ENCODE data around the gene KRTAP4-2.
"Not testable (repeated sequence)": the region's sequence is repeated elsewhere in the genome, so short reads cannot be mapped to it uniquely, and the experiment has no call there.

Gene KRTAP4-2

DNA sequence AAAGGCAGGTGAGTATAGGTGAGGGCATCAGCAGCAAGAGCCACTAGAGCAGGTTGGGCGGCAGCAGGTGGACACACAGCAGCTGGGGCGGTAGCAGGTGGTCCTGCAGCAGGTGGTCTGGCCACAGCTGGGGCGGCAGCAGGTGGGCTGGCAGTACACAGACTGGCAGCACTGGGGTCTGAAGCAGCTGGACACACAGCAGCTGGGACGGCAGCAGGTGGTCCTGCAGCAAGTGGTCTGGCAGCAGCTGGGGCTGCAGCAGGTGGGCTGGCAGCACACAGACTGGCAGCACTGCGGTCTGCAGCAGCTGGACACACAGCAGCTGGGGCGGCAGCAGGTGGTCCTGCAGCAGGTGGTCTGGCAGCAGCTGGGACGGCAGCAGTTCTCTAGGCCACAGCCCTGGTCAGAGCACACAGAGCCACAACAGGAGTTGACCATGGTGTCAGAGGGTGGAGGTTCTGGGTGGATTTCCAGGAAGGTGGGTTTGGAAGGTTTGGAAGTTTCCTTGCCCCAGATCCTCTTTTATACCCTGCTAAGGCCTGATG is at the start of gene KRTAP4-2:
Gene KRTAP4-2 (minus strand): TSS at position 495 of the 545 bp plus-strand sequence. CDS start 57 bp downstream, at position 438.
- no peak for DNase-seq

DNA sequence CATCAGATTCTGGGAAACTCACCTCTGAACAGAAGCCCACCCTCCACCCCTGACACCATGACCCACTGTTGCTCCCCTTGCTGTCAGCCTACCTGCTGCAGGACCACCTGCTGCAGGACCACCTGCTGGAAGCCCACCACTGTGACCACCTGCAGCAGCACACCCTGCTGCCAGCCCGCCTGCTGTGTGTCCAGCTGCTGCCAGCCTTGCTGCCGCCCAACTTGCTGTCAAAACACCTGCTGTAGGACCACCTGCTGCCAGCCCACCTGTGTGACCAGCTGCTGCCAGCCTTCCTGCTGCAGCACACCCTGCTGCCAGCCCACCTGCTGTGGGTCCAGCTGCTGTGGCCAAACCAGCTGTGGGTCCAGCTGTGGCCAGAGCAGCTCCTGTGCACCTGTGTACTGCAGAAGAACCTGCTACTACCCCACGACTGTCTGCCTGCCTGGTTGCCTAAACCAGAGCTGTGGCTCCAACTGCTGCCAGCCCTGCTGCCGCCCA is 48.6 kb upstream of the KRTAP4-2 start, which contains the start of gene KRTAP9-2:
Gene KRTAP9-2 (plus strand): TSS at position 51 of the 498 bp plus-strand sequence. CDS start 7 bp downstream, at position 58.
- not testable (repeated sequence) for DNase-seq

DNA sequence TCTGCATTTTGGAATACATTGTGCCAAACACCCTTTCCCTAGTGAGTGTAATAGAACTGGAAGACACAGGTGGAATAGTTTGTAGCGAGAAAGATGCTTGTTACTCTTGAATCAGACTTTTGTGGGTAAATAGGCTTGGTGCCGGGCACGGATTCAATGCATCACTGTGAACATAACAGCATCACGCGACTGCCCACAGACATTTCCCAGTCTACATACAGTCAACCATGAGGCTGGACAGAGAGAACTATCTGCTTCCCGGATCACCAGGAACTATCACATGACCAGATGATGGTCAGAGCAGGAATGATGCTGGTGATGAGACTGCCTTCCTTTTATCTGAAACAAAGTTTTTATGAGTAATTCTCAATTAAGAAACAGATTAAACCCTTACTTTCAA is 48.0 kb upstream of the KRTAP4-2 start:
- no peak for DNase-seq

DNA sequence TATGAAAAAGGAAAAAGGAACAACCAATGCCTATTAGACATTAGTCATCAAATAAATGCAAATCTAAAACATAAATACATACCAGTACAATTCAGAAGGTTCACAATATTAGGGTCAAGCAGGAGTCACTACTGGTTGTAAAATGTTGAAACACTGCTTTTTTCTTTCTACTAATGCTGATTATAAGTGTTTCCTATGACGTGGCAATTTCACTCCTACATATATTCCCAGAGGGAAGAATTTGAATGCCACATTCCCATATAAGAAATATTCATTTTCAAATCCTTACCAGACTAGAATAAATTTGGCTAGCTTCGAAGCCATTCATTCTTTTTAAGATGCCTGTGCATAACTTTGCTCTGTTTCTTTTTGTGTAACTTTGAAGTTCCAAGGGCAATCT is 45.8 kb upstream of the KRTAP4-2 start:
- no peak for DNase-seq

DNA sequence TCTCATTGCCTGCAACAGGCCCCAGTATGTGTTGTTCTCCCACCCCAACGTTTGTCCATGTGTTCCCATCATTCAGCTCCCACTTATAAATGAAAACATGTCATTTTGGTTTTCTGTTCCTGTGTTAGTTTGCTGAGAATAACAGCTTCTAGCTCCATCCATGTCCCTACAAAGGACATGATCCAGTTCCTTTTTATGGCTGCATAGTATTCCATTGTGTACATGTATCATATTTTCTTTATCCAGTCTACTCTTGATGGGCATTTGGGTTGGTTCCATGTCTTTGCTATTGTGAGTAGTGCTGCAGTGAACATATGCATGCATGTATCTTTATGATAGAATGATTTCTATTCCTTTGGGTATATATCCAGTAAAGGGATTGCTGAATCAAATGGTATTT is 37.7 kb upstream of the KRTAP4-2 start:
- DNase-seq = no peak

DNA sequence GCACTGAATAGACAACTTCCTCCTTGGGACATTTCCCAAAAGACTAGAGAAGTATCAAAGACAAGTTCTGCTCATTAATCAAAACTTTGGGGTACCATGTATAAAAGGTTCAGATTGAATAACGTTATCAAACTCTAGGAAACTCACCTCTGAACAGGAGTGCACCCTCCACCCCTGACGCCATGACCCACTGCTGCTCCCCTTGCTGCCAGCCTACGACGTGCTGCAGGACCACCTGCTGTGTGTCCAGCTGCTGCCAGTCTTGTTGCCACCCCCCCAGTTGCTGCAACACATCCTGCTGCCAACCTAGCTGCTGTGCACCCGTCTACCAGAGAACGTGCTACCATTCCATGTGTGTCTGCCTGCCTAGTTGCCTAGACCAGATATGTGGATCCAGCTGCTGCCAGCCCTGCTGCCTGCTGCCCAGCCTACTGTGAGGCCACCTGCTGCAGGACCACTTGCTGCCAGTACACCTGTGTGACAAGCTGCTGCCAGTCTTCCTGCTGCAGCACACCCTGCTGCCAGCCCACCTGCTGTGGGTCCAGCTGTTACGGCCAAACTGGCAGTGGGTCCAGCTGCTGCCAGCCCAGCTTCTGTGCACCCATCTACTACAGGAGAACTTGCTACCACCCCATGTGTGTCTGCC is 34.6 kb upstream of the KRTAP4-2 start:
- no peak for DNase-seq

DNA sequence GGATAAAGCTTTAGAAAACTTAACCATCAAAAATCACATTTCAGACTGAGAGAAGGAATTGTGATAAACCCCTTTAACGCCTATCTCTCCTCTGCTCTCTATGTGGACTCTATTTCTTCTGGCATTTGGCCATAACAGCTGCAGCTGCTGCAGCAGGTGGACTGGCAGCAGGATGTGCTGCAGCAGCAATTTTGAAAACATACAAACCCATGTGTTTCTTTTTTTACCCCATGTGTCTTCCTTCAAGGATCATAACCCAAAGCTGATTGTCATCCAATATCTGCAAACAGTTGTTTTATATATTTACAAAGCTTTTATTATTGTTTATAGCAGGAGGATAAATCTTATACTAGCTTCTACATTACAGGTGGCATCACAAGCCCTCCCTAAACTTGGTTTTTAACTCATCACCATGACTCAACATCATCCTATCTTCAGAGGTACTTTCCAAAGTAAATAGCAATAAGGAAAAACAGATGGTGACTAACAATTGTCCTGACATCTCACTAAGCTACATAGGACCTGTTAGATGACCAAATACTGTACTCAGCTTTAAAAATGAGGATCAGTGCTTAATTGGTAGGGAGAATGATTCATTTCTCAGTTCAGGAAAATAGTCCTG is 33.9 kb upstream of the KRTAP4-2 start:
- DNase-seq = no peak

DNA sequence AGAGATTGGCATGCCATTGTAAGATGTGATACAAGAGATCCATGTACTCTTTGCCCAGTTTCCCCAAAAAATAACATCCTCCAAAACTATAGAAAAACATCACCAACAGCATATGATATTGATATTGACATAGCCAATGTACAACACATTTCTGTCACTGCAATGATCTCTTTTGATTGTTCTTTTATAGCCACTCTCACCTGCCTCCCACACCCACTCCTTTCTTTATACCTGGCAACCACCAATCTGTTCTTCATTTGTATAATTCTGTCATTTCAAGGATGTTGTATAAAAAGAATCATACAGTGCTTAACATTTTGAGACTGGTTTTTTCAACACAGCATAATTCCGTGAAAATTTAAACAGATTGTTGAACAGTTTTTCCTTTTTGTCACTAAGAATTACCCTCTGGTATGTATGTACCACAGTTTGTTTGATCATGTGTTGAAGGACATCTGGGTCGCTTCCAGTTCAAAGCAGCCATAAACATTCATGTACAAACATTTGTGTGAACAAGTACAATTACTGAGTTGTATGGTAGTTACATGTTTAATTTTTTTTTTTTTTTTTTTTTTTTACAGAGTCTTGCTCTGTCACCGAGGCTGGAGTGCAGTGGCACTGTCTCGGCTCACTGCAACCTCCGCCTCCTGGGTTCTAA is 21.5 kb upstream of the KRTAP4-2 start:
- DNase-seq = no peak

DNA sequence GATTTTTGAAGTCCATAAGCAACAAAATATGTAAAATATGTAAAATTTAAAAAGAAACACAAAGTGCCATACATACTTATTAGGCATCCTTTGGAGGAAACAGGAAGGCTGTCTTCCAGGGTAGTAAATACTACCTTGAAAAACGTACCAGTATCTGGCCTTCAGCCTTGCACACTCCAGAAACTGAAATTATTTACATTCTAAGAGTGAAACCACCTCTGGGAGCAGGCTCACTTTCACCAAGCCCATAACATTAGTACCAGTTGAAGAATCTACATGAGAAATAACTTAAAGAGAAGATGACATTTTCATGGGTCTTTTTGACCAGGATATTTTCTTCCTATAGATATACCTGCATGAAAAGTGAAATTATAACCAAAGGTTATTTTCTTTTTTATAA is 18.0 kb upstream of the KRTAP4-2 start:
- no peak for DNase-seq

DNA sequence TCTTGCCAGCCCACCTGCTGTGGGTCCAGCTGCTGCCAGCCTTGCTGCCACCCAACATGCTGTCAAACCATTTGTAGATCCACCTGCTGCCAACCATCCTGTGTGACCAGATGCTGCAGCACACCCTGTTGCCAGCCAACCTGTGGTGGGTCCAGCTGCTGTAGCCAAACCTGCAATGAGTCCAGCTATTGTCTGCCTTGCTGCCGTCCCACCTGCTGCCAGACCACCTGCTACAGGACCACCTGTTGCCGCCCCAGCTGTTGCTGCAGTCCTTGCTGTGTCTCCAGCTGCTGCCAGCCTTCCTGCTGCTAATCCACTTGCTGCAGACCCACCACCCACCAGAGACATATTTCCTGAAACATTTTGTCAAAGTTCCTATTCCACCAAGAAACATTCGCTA is 12.3 kb upstream of the KRTAP4-2 start:
- no peak for DNase-seq

DNA sequence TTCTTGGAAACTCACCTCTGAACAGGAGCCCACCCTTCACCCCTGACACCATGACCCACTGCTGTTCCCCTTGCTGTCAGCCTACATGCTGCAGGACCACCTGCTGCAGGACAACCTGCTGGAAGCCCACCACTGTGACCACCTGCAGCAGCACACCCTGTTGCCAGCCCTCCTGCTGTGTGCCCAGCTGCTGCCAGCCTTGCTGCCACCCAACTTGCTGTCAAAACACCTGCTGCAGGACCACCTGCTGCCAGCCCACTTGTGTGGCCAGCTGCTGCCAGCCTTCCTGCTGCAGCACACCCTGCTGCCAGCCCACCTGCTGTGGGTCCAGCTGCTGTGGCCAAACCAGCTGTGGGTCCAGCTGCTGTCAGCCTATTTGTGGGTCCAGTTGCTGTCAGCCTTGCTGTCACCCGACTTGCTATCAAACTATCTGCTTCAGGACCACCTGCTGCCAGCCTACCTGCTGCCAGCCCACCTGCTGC is 11.9 kb upstream of the KRTAP4-2 start, which contains the start of gene KRTAP9-1:
Gene KRTAP9-1 (plus strand): TSS at position 51 of the 482 bp plus-strand sequence. CDS start 0 bp downstream, at position 51.
- DNase-seq = not testable (repeated sequence)

DNA sequence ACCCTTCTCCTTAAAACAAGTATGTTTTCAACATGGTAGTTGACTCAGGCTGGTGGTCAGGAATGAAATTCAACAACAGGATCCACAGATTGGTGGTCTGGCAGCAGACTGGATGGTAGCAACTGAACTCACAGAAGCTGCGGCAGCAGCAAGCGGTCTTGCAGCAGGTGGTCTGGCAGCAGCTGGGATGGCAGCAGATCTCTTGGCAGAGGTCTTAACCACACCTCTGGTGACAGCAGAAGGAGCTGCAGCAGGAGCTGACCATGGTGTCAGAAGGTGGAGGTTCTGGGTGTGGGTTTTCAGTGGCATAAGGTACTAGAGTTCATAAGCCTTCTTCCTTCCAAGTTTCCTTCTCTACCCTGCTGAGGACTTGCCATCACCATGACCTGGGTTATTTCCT is 8.9 kb upstream of the KRTAP4-2 start:
- DNase-seq = no peak

DNA sequence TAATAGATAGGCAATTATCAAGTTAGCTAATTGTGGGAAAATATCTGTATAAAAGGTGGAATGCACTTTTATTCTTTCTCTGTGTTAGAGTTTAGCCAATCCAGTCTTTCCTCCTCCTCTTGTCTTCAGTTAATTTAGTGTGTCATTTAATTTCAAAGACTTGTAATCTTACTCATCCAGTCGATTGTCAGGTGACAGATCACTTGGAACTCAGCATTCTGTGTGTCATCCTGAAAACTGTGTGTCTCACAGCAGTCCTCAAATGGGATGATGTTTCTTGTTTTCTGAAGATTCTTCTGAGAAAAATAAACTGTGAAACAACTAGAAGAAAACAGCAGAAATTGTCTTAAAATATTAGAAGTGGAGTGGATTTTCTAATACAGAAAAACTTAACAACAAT is 7.0 kb upstream of the KRTAP4-2 start:
- DNase-seq = no peak

DNA sequence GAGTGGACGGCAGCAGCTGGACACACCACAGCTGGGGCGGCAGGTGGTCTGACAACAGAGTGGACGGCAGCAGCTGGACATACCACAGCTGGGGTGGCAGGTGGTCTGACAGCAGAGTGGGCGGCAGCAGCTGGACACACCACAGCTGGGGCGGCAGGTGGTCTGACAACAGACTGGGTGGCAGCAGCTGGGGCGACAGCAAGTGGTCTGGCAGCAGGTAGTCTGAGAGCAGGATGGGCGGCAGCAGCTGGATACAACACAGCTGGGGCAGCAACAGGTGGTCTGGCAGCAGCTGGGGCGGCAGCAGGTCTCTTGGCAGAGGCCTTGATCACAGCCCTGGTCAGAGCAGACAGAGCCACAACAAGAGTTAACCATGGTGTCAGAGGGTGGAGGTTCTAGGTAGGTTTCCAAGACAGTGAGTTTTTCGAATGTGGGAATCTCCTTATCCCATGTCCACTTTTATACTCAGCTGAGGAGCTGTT is 6.5 kb upstream of the KRTAP4-2 start, which contains the start of gene KRTAP4-1:
Gene KRTAP4-1 (minus strand): TSS at position 432 of the 482 bp plus-strand sequence. CDS start 57 bp downstream, at position 375.
- no peak for DNase-seq

DNA sequence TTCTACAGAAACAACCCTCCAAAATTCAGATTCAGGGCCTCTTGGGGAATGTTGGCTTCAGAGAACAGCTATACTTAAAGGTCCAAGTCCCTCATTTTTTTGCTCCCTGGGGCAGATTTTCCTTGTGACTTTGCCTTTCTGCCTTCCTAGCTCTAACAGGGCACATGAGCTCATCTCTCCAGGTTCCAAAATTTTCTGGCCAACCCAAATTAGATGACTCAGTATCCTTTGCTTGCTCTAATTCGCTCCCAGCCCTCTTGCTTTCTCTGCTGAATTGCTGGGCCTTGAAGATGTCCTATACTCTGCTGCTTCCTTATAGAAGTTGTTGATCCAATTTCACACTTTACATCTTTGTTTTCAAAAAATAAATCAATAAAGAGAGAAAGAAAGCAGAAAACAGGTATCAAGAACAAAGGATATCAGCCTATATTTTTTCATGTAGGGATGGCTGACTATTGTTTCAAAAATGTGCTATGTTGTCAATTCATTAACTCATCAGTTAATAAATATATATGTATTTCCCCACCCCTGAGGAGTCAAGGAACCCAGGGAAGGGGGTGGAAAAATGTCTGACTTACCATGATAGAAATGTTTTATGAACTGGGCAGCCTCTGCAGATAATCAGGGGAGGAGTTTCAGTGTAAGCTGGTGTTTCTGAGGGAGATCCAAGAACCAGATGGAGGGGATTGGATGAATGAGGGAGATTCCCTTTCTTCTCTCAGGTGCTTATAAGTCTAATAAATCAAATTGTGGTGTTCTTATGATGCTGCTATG is 1.0 kb upstream of the KRTAP4-2 start:
- no peak for DNase-seq

DNA sequence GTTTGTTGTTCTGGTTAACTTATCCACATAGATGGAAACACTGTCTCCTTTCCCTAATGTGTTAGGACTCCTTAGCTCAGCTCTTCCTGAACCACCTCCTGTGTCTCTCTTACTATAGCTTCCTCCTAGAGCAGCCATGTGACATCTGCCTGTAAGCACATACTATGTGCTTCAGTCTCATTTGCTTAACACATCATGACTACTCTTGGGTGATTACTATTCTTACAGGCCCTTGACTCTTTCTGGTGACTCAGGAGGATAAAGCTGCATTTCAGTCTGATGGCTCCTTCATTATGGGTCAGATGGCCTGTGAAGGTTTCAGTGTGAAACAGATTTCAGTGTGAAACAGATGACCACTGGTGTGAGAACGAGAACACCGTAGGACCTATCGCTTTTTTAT is 320 bp upstream of the KRTAP4-2 start:
- DNase-seq = no peak

DNA sequence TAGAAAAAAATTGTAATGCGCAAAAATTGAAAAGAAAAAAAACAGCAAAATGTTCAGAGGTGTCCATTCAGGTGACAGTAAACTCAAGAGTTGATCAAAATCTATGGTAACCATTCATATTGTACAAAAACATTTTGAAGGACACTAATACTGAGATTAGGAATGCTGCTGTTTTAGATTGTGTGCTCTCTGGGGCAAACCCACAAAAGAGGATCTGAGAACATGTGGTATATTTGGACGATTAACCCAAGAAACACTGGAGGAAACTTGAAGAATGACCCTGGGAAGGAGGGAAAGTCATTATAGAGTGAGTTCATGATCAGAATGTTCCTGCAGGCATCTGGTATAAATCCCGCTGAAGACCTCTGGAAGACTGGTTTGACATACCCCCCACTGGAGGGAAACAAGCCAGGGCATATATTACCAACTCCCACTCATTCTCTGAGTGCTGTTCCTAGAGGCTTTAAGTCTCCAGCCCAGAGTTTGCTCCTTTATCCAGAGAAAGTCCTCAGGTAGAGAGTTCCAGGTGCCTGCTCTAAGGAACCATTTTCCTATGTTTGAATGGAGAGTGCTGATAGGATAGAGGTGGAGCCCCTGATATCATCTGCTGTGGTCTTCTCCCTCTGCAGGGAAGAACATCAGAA is 1.2 kb downstream of the KRTAP4-2 start:
- DNase-seq = no peak

DNA sequence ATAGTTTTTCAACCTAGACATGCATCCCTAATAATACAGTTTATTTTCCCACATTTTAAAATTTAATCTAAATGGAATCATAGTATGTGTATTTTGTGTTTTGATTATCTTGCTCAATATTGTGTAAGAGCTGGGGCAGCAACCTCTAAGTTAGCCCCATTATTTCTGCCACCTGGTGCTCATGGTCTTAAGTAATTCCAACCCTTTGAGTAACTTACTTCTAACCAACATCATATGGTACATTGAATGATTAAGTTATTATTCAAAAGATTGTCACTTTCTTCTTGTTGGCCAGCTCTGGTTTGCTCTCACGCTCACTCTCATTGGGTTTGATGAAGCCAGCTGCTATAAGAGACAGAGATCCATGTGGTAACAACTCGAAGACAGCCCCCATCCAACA is 6.1 kb downstream of the KRTAP4-2 start:
- DNase-seq = no peak

DNA sequence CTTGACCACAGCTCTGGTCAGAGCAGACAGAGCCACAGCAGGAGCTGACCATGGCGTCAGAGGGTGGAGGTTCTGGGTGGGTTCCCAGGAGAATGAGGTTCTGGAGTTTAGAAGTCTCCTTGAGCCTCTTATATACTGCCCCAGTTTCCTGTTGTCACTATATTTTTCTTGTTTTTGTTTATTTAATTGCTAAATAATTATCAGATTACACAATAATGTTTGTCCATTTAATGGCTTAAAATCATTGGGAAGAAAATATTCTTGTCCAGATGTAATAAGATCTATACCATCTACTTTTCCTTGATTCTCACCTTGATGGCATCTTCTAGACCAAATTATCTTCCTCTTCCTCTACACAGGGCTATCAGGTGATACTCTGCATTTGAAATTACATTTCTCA is 9.9 kb downstream of the KRTAP4-2 start, which contains the start of gene KRTAP4-3:
Gene KRTAP4-3 (minus strand): TSS at position 101 of the 400 bp plus-strand sequence. CDS start 49 bp downstream, at position 52.
- DNase-seq = no peak

DNA sequence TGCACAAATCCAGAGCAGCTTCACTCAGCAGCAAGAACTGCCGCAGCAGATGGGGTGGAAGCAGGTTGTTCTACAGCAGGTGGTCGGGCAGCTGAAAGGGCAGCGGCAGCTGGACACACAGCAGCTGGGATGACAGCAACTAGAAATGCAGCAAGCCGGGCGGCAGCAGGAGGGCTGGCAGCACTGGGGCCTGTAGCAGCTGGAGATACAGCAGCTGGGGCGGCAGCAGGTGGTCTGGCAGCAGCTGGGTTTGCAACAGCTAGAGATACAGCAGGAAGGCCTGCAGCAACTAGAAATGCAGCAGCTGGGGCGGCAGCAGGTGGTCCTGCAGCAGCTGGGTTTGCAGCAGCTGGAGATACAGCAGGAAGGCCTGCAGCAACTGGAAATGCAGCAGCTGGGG is 10.5 kb downstream of the KRTAP4-2 start:
- DNase-seq = no peak

DNA sequence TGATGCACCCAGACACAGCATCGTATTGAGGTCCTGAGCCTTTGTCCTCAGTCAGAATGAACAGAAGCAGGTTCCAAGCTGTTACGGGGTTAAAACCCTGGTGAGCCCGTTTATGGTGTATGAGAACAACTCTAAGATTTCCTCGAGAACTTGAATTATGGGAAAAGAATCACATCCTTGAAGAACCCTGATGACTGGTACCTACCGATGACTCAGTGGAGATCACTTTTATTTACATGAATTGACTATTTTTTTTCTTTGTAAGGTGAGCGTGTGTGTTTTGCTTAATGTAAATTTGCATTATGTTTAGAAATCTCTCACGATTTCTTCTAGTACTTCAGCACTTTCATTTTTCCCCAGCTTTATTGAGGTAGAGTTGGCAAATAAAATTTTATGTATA is 14.2 kb downstream of the KRTAP4-2 start:
- no peak for DNase-seq

DNA sequence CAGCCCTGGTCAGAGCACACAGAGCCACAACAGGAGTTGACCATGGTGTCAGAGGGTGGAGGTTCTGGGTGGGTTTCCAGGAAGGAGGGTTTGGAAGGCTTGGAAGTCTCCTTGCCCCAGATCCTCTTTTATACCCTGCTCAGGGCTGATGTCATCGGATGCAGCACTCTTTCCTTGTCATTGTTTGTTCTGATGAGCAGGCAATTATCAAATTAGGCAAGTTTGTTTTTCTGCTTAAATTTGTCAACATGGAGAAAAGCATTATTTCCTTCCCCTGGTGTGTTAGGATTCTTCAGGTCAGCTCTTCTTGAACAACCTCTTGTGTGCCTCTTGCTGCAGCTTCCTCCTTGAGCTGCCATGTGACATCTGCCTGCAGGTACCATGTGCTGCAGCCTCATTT is 17.4 kb downstream of the KRTAP4-2 start, which contains the start of gene KRTAP4-4:
Gene KRTAP4-4 (minus strand): TSS at position 101 of the 400 bp plus-strand sequence. CDS start 57 bp downstream, at position 44.
- no peak for DNase-seq

Data from activated CD8-positive, alpha-beta memory T cell treated with anti-CD3 and anti-CD28 coated beads, Interleukin-2, amount 50 U/mL, for 4 hours (primary cell).